ENCODE data around the gene SIGLEC10. TPM values are rescaled to one million over a fixed set of nuclear protein-coding genes. Genes with fewer than 3 reads are reported as not detected.
"Not testable (repeated sequence)": the region's sequence is repeated elsewhere in the genome, so short reads cannot be mapped to it uniquely, and the experiment has no call there.

SIGLEC10 gene
- total RNA-seq, 3 donors from 2014 or later (not counting 1 experiment from before 2014, with no cell fraction given) = 1.7 to 28.9 (median 6.6) TPM

GRCh38 chr19:51402117-51402516 lies 15.3 kb downstream of the SIGLEC10 start:
- Mint-ChIP-seq H3K27ac (no peak overlapping the region), H3K36me3 (peaks cover 19% of the 10 kb centered on the region)
- intact Hi-C loops (cut with micrococcal nuclease) = no loop called here

GRCh38 chr19:51399936-51400335 lies 17.5 kb downstream of the SIGLEC10 start:
- H3K4me3 Mint-ChIP-seq; H3K4me3 ChIP-seq (ENCODE audit: low read length); ATAC-seq; intact Hi-C loops (cut with micrococcal nuclease); H3K9me3 ChIP-seq (ENCODE audit: control insufficient read depth, insufficient read depth, low read length); H3K27me3 Mint-ChIP-seq (ENCODE audit: low read depth in 2 of 2); DNase-seq; H3K9me3 Mint-ChIP-seq; H3K27ac ChIP-seq (ENCODE audit: low read length); H3K27me3 ChIP-seq (ENCODE audit: control insufficient read depth, insufficient read depth, low read length); H3K36me3 ChIP-seq (ENCODE audit: control insufficient read depth, insufficient read depth, low read length): not testable (repeated sequence)
- WGBS (ENCODE audit: insufficient coverage) = 90% methylated on average over 7 of the region's 7 CpGs
- peaks cover 41 to 55% of the 10 kb centered on the region in 2 donors for H3K4me1 Mint-ChIP-seq
- H3K36me3 Mint-ChIP-seq = peaks cover 19% of the 10 kb centered on the region
- H3K27ac Mint-ChIP-seq = peak overlapping the region in 1 of 2 donors; percentile 25
- H3K4me1 ChIP-seq (ENCODE audit: control insufficient read depth, insufficient read depth, low read length) = peaks cover 16% of the 10 kb centered on the region

More at GRCh38 chr19:51402117-51402516, 15.3 kb downstream of the SIGLEC10 start:
- H3K9me3 Mint-ChIP-seq = peaks cover 3 to 6% of the 10 kb centered on the region in 2 donors
- Histone ChIP-seq H3K36me3 (ENCODE audit: control insufficient read depth, insufficient read depth, low read length) (no peaks in the 10 kb centered on the region), H3K9me3 (ENCODE audit: control insufficient read depth, insufficient read depth, low read length) (peaks cover 10% of the 10 kb centered on the region), H3K27me3 (ENCODE audit: control insufficient read depth, insufficient read depth, low read length) (no peaks in the 10 kb centered on the region), H3K27ac (ENCODE audit: low read length) (no peak overlapping the region), H3K4me3 (ENCODE audit: low read length) (no peak overlapping the region), H3K4me1 (ENCODE audit: control insufficient read depth, insufficient read depth, low read length) (peaks cover 4% of the 10 kb centered on the region)
- DNase-seq (no peak), ATAC-seq (no peak)
- H3K4me1 Mint-ChIP-seq = peaks cover 32 to 47% of the 10 kb centered on the region in 2 donors
- H3K27me3 Mint-ChIP-seq (ENCODE audit: low read depth in 2 of 2) = no peaks in the 10 kb centered on the region
- H3K4me3 Mint-ChIP-seq = no peak overlapping the region
- WGBS (ENCODE audit: insufficient coverage) = 96% methylated on average over 9 of the region's 9 CpGs
- no peak for TF ChIP-seq CTCF (IDR thresholded peaks at IDR 0.05)

- no peak for TF ChIP-seq CTCF (IDR thresholded peaks at IDR 0.05)
- Histone ChIP-seq H3K9me3 (ENCODE audit: control insufficient read depth, insufficient read depth, low read length) (peaks cover 10% of the 10 kb centered on the region), H3K27ac (ENCODE audit: low read length) (no peak overlapping the region), H3K4me3 (ENCODE audit: low read length) (no peak overlapping the region), H3K4me1 (ENCODE audit: control insufficient read depth, insufficient read depth, low read length) (peaks cover 23% of the 10 kb centered on the region), H3K36me3 (ENCODE audit: control insufficient read depth, insufficient read depth, low read length) (no peaks in the 10 kb centered on the region), H3K27me3 (ENCODE audit: control insufficient read depth, insufficient read depth, low read length) (no peaks in the 10 kb centered on the region)
- DNase-seq (no peak), ATAC-seq (no peak)
- Mint-ChIP-seq H3K27ac (no peak overlapping the region), H3K4me3 (no peak overlapping the region), H3K27me3 (ENCODE audit: low read depth in 2 of 2) (no peaks in the 10 kb centered on the region), H3K4me1 (peaks cover 48 to 62% of the 10 kb centered on the region in 2 donors), H3K36me3 (peaks cover 19% of the 10 kb centered on the region), H3K9me3 (peaks cover 3 to 6% of the 10 kb centered on the region in 2 donors)
- intact Hi-C loops (cut with micrococcal nuclease) = no loop called here
- WGBS (ENCODE audit: insufficient coverage) = 100% methylated on average over 2 of the region's 5 CpGs
These were observed 18.2 kb downstream of the SIGLEC10 start for GRCh38 chr19:51399231-51399630.

- 76% methylated on average over 4 of the region's 7 CpGs for WGBS (ENCODE audit: insufficient coverage)
- Histone ChIP-seq H3K27ac (ENCODE audit: low read length) (no peak overlapping the region), H3K9me3 (ENCODE audit: control insufficient read depth, insufficient read depth, low read length) (peaks cover 10% of the 10 kb centered on the region), H3K27me3 (ENCODE audit: control insufficient read depth, insufficient read depth, low read length) (no peaks in the 10 kb centered on the region), H3K4me3 (ENCODE audit: low read length) (no peak overlapping the region), H3K36me3 (ENCODE audit: control insufficient read depth, insufficient read depth, low read length) (no peaks in the 10 kb centered on the region), H3K4me1 (ENCODE audit: control insufficient read depth, insufficient read depth, low read length) (peaks cover 31% of the 10 kb centered on the region)
- Mint-ChIP-seq H3K4me1 (peaks cover 54 to 61% of the 10 kb centered on the region in 2 donors), H3K4me3 (no peak overlapping the region), H3K36me3 (peaks cover 16% of the 10 kb centered on the region), H3K27me3 (ENCODE audit: low read depth in 2 of 2) (no peaks in the 10 kb centered on the region), H3K9me3 (peaks cover 3 to 6% of the 10 kb centered on the region in 2 donors), H3K27ac (peak overlapping the region; percentile 42 to 70)
- DNase-seq (peak in 1 of 2 donors; percentile 54), ATAC-seq (no peak)
- intact Hi-C loops (cut with micrococcal nuclease) = no loop called here
- TF ChIP-seq CTCF (IDR thresholded peaks at IDR 0.05) = peak; percentile 60
These were observed 19.2 kb downstream of the SIGLEC10 start for GRCh38 chr19:51398096-51398704.

- H3K9me3 Mint-ChIP-seq; H3K4me3 Mint-ChIP-seq; H3K27me3 Mint-ChIP-seq (ENCODE audit: low read depth in 2 of 2); H3K4me3 ChIP-seq (ENCODE audit: low read length); ATAC-seq; intact Hi-C loops (cut with micrococcal nuclease); DNase-seq; H3K27ac ChIP-seq (ENCODE audit: low read length); H3K9me3 ChIP-seq (ENCODE audit: control insufficient read depth, insufficient read depth, low read length); H3K27me3 ChIP-seq (ENCODE audit: control insufficient read depth, insufficient read depth, low read length); H3K36me3 ChIP-seq (ENCODE audit: control insufficient read depth, insufficient read depth, low read length): not testable (repeated sequence)
- peaks cover 10% of the 10 kb centered on the region for H3K36me3 Mint-ChIP-seq
- WGBS (ENCODE audit: insufficient coverage) = 96% methylated on average over 9 of the region's 9 CpGs
- peaks cover 33% of the 10 kb centered on the region for H3K4me1 ChIP-seq (ENCODE audit: control insufficient read depth, insufficient read depth, low read length)
- peak overlapping the region in 1 of 2 donors; percentile 42 for H3K27ac Mint-ChIP-seq
- peaks cover 61 to 68% of the 10 kb centered on the region in 2 donors for H3K4me1 Mint-ChIP-seq
These were observed 20.0 kb downstream of the SIGLEC10 start for GRCh38 chr19:51397453-51397852.
